ENCODE data around the gene TNIP2. TPM values are rescaled to one million over a fixed set of nuclear protein-coding genes. Genes with fewer than 3 reads are reported as not detected.
A peak's percentile ranks its signal among the peaks of the same experiment; 100 is the strongest.

The TNIP2 gene
- polyA plus RNA-seq, 2 donors, result 29.3 to 29.7 TPM

GRCh38 chr4:2799224-2799911 lies 43.2 kb upstream of the TNIP2 start:
- peak overlapping the region; percentile 88 to 90 for H3K27ac ChIP-seq (ENCODE audit: low read depth in 2 of 2, low read length in 1 of 2)
- peak overlapping the region; percentile 5 to 32 for H3K4me3 ChIP-seq (ENCODE audit: low read depth in 1 of 2, low read length in 2 of 2)
- 67 to 77% methylated on average over 14 of the region's 14 CpGs for WGBS, 2 donors
- peaks cover 0 to 12% of the 10 kb centered on the region in 2 donors for H3K36me3 ChIP-seq (ENCODE audit: control insufficient read depth in 2 of 2, insufficient read depth in 2 of 2, low read length in 1 of 2)
- no peaks in the 10 kb centered on the region for H3K27me3 ChIP-seq (ENCODE audit: control insufficient read depth in 1 of 2, insufficient read depth in 2 of 2, low read length in 2 of 2)
- H3K4me1 ChIP-seq (ENCODE audit: control insufficient read depth in 2 of 2, insufficient read depth in 2 of 2, low read length in 1 of 2), result peaks cover 35 to 83% of the 10 kb centered on the region in 2 donors
- no peaks in the 10 kb centered on the region for H3K9me3 ChIP-seq (ENCODE audit: control insufficient read depth in 2 of 2, insufficient read depth in 1 of 2, low read depth in 1 of 2, low read length in 1 of 2)

GRCh38 chr4:2798399-2799223 lies 42.5 kb upstream of the TNIP2 start:
- H3K27me3 ChIP-seq (ENCODE audit: control insufficient read depth in 1 of 2, insufficient read depth in 2 of 2, low read length in 2 of 2), result no peaks in the 10 kb centered on the region
- WGBS, 2 donors, result 41 to 44% methylated on average over 24 to 29 of the region's 29 CpGs
- peaks cover 38 to 83% of the 10 kb centered on the region in 2 donors for H3K4me1 ChIP-seq (ENCODE audit: control insufficient read depth in 2 of 2, insufficient read depth in 2 of 2, low read length in 1 of 2)
- peak overlapping the region; percentile 5 to 32 for H3K4me3 ChIP-seq (ENCODE audit: low read depth in 1 of 2, low read length in 2 of 2)
- no peaks in the 10 kb centered on the region for H3K9me3 ChIP-seq (ENCODE audit: control insufficient read depth in 2 of 2, insufficient read depth in 1 of 2, low read depth in 1 of 2, low read length in 1 of 2)
- peak overlapping the region; percentile 88 to 90 for H3K27ac ChIP-seq (ENCODE audit: low read depth in 2 of 2, low read length in 1 of 2)
- peaks cover 0 to 7% of the 10 kb centered on the region in 2 donors for H3K36me3 ChIP-seq (ENCODE audit: control insufficient read depth in 2 of 2, insufficient read depth in 2 of 2, low read length in 1 of 2)

GRCh38 chr4:2797545-2798305 lies 41.6 kb upstream of the TNIP2 start:
- peak overlapping the region in 1 of 2 donors; percentile 14 for H3K4me3 ChIP-seq (ENCODE audit: low read depth in 1 of 2, low read length in 2 of 2)
- H3K9me3 ChIP-seq (ENCODE audit: control insufficient read depth in 2 of 2, insufficient read depth in 1 of 2, low read depth in 1 of 2, low read length in 1 of 2), result no peaks in the 10 kb centered on the region
- peaks cover 0 to 3% of the 10 kb centered on the region in 2 donors for H3K36me3 ChIP-seq (ENCODE audit: control insufficient read depth in 2 of 2, insufficient read depth in 2 of 2, low read length in 1 of 2)
- 40 to 53% methylated on average over 23 of the region's 23 CpGs for WGBS, 2 donors
- peaks cover 38 to 81% of the 10 kb centered on the region in 2 donors for H3K4me1 ChIP-seq (ENCODE audit: control insufficient read depth in 2 of 2, insufficient read depth in 2 of 2, low read length in 1 of 2)
- no peaks in the 10 kb centered on the region for H3K27me3 ChIP-seq (ENCODE audit: control insufficient read depth in 1 of 2, insufficient read depth in 2 of 2, low read length in 2 of 2)
- peak overlapping the region; percentile 88 to 90 for H3K27ac ChIP-seq (ENCODE audit: low read depth in 2 of 2, low read length in 1 of 2)

DNA sequence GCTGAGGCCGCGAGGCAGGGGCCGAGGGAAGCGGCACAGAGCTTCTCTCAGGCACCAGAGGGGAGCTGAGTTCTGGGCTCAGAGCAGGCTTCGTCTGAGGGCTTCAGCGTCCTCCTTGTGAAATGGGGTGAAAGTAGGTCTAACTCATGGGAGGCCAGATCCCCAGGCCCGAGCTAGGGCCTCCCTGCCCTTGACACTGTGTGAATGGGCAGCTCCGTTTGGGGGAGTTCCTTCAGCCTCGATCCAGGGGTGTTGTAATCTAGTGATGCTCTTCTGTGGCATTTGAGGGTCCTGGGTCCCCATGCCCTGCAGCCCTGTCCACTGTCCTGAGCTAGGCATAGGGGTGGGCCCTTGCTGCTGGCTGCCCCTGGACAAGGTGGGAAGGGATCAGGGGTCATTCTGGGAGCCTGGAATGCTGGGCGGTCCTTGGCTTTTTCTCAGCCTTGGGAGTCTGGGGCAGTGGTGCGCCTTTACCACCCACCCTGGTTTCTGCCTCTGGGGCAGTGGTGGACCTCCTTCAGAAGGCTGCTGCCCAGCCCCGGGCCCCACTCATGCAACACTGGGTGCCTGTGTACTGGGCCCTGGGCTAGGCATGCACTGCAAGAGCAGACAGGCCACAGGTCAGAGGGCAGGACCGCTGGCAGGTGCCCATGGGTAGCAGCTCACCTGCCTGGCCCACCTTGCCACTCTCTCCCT lies 40.9 kb upstream of the TNIP2 start:
- Histone ChIP-seq H3K4me1 (ENCODE audit: control insufficient read depth in 2 of 2, insufficient read depth in 2 of 2, low read length in 1 of 2) (peaks cover 38 to 80% of the 10 kb centered on the region in 2 donors), H3K27me3 (ENCODE audit: control insufficient read depth in 1 of 2, insufficient read depth in 2 of 2, low read length in 2 of 2) (no peaks in the 10 kb centered on the region), H3K27ac (ENCODE audit: low read depth in 2 of 2, low read length in 1 of 2) (peak overlapping the region; percentile 90 to 93), H3K9me3 (ENCODE audit: control insufficient read depth in 2 of 2, insufficient read depth in 1 of 2, low read depth in 1 of 2, low read length in 1 of 2) (no peaks in the 10 kb centered on the region), H3K36me3 (ENCODE audit: control insufficient read depth in 2 of 2, insufficient read depth in 2 of 2, low read length in 1 of 2) (peaks cover 0 to 2% of the 10 kb centered on the region in 2 donors), H3K4me3 (ENCODE audit: low read depth in 1 of 2, low read length in 2 of 2) (peak overlapping the region in 1 of 2 donors; percentile 7)
- 51 to 57% methylated on average over 13 of the region's 13 CpGs for WGBS, 2 donors

DNA sequence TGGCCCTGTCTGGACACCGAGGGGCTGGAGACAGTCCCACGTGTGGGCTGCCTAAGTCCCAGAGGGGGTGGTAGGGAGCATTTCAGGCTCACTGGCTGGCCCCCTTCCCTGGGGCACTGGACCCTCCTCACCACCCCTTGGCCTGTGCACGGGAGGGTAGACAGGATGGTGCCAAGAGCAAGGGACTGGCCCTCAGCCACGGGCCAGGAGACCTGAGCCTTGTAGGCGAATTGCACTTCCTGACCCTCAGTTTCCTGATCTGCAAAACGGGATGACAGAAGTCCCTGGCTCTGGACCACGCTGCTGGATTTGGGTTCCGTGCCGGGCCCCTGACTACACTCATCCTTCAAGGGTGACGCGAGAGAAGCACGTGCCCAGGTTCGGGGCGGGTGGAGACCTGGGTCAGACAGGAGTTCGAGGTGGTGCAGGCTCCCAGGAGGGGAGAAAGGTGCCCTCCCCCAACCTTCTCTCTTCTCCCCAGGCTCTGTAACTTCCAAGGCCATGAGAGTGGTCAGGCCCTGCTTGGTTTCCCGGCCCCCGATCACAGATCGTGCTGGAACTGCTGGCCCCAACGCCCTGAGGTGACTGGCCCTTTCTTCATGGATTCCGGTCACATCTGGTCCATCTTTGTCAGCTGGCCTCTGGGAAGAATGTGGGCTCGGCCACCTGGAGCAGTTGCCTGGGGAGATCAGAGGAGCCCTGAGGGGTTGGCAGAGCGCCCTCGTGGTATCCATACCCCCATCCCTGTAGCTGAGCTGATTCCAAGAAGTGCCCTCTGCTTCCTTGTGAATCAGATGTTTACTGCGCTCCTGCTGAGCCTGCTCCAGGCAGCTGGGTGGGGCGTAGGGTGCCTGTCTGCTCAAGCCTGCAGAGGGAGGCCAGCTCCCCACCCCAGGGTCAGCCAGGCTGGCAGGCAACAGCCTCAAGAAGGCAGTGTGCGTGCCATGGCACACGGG lies 40.0 kb upstream of the TNIP2 start:
- peaks cover 35 to 79% of the 10 kb centered on the region in 2 donors for H3K4me1 ChIP-seq (ENCODE audit: control insufficient read depth in 2 of 2, insufficient read depth in 2 of 2, low read length in 1 of 2)
- H3K4me3 ChIP-seq (ENCODE audit: low read depth in 1 of 2, low read length in 2 of 2), result peak overlapping the region in 1 of 2 donors; percentile 7
- H3K27ac ChIP-seq (ENCODE audit: low read depth in 2 of 2, low read length in 1 of 2), result peak overlapping the region; percentile 90 to 93
- H3K9me3 ChIP-seq (ENCODE audit: control insufficient read depth in 2 of 2, insufficient read depth in 1 of 2, low read depth in 1 of 2, low read length in 1 of 2), result no peaks in the 10 kb centered on the region
- H3K36me3 ChIP-seq (ENCODE audit: control insufficient read depth in 2 of 2, insufficient read depth in 2 of 2, low read length in 1 of 2), result peaks cover 0 to 2% of the 10 kb centered on the region in 2 donors
- no peaks in the 10 kb centered on the region for H3K27me3 ChIP-seq (ENCODE audit: control insufficient read depth in 1 of 2, insufficient read depth in 2 of 2, low read length in 2 of 2)
- WGBS, 2 donors, result 35 to 52% methylated on average over 27 of the region's 27 CpGs

GRCh38 chr4:2795300-2795892 lies 39.3 kb upstream of the TNIP2 start:
- H3K4me1 ChIP-seq (ENCODE audit: control insufficient read depth in 2 of 2, insufficient read depth in 2 of 2, low read length in 1 of 2), result peaks cover 29 to 72% of the 10 kb centered on the region in 2 donors
- H3K36me3 ChIP-seq (ENCODE audit: control insufficient read depth in 2 of 2, insufficient read depth in 2 of 2, low read length in 1 of 2), result peaks cover 0 to 2% of the 10 kb centered on the region in 2 donors
- no peaks in the 10 kb centered on the region for H3K9me3 ChIP-seq (ENCODE audit: control insufficient read depth in 2 of 2, insufficient read depth in 1 of 2, low read depth in 1 of 2, low read length in 1 of 2)
- H3K4me3 ChIP-seq (ENCODE audit: low read depth in 1 of 2, low read length in 2 of 2), result peak overlapping the region; percentile 21 to 24
- peak overlapping the region; percentile 90 to 93 for H3K27ac ChIP-seq (ENCODE audit: low read depth in 2 of 2, low read length in 1 of 2)
- 57 to 74% methylated on average over 17 of the region's 17 CpGs for WGBS, 2 donors
- H3K27me3 ChIP-seq (ENCODE audit: control insufficient read depth in 1 of 2, insufficient read depth in 2 of 2, low read length in 2 of 2), result no peaks in the 10 kb centered on the region

DNA sequence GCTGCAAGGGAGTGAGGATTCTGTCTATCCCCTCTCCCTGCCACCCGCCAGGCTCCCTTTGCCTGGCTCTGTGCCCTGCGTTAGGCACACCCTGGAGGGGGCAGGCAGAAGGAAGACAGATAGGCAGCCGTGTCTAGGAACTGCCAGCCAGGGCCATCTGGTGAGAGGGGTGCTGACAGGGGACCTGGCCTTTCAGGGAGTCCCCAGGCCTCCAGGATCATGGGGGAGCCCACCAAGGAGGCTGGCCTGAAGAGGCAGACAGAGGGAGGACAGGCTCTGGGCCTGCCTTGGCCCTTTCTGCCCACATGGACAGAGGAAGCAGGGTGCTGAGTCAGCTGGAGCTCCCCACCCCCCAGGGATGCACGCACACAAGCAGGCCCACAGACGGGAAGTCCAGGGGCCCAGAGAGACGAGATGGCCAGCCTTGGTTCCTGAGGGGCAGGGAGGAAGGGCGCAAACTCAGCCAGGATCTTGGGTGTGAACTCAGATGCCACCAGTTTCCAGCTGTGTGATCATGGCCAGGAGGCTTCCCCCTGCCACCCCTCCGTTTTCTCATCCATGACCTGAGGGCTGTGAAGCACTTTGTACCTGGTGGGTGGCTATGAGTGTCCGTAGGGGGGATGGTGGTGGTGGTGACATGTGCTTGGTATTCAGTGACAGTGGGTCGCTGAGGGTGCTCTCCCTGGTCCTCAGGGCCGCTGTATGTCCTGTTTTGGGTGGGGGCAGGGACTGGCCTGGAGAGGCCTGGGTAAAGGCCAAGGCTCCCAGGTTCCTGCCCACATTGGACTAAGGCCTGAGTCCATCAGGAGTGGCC lies 38.6 kb upstream of the TNIP2 start:
- Histone ChIP-seq H3K27ac (ENCODE audit: low read depth in 2 of 2, low read length in 1 of 2) (peak overlapping the region; percentile 51 to 93), H3K4me3 (ENCODE audit: low read depth in 1 of 2, low read length in 2 of 2) (peak overlapping the region; percentile 62 to 76), H3K27me3 (ENCODE audit: control insufficient read depth in 1 of 2, insufficient read depth in 2 of 2, low read length in 2 of 2) (no peaks in the 10 kb centered on the region), H3K4me1 (ENCODE audit: control insufficient read depth in 2 of 2, insufficient read depth in 2 of 2, low read length in 1 of 2) (peaks cover 27 to 65% of the 10 kb centered on the region in 2 donors), H3K36me3 (ENCODE audit: control insufficient read depth in 2 of 2, insufficient read depth in 2 of 2, low read length in 1 of 2) (peaks cover 0 to 2% of the 10 kb centered on the region in 2 donors), H3K9me3 (ENCODE audit: control insufficient read depth in 2 of 2, insufficient read depth in 1 of 2, low read depth in 1 of 2, low read length in 1 of 2) (no peaks in the 10 kb centered on the region)
- 42 to 43% methylated on average over 11 of the region's 11 CpGs for WGBS, 2 donors

Data from esophagus (tissue), 2 donors.